DMS79 (cell line): ENCODE results near the gene CDO1.

Source experiments
- DNase-seq: peaks from one replicate; lab custom pipeline; 2025; lab: John Stamatoyannopoulos, UW

Gene CDO1

DNA sequence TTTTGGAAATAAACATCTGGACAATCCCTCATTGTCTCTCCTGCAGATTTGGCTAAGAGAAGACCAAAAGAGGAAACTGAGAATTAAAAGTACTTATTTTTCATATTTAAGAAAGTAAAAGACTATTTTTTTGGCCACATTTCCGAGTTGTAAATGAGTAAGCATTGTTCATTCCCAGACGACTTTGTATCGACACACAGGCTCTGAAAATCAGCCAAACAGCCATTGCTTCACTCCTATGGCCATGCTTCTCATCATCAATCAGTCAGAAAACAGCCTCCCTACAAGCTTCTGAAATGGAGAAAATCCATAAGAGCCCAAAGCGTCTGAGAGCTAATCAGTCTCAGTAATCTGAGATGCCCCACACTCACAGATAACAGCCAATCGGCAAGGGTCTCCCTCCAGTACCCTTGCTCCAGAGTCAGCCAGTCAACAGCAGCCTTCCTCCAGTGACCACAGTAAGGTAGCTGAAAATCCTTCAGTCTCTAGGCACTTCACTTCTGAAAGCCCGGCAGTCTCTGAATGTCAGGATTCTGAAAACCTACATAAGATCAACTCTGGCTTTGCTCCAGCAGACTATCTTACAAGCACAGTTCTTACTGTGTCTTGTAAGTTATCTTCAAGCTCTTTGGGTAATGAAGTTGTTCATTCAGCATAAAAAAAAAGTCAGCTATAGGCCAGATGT is 30.9 kb downstream of the CDO1 start:
- no peak for DNase-seq

DNA sequence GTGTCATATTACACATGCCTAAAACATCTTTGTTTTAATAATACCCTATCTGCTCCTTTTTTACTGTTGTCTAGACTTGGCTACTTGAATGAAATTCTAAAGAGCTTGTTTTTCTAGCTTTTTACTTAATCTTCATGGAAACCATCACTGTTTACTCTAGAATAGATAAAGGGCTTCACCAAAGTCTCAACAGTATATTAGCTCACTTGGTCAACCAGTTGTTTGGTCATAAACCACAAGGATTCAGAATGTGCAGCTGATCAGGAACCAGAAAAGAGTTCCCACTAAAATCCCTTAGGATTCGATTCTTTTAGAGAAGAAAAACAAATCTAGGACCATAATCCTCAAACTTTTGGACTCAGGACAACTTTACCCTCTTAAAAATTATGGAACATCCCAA is 38.0 kb downstream of the CDO1 start:
- no peak for DNase-seq

DNA sequence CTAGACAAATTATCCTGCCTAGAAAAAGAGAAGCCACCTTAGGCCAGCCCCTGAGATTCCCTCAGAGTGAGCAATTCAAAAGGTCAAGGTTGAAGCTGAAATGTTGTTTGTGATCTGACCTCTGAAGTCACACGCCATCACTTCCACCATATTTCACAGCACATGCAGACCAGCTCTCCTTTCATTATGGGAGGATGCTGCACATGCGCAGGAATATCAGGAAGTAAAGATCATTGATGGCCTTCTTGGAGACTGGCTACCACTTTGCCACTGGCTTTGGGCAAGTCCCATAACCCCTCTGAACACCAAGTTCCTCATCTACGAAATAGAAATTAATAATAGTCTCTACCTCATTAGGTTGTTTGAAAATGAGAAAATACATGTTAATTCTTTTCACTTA is 39.5 kb downstream of the CDO1 start:
- no peak for DNase-seq

DNA sequence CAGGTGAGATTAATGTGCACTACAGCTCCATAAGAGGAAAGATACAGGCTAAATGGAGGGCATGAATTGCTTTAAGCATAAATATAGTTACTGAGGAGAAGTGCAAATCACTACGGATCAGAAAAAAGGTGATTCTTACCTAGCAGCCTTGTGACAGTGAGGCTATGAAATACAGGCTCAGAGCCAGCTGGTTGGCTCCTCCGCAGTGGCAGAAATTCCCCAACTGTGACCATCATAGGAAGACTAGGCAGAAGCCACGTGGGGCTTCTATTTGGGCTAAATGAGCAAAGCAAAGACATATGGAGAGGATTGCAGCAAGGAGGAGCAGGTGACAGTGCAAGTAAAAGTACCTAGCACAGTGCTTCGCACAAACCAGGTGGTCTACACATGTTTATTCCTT is 40.5 kb downstream of the CDO1 start:
- no peak for DNase-seq

DNA sequence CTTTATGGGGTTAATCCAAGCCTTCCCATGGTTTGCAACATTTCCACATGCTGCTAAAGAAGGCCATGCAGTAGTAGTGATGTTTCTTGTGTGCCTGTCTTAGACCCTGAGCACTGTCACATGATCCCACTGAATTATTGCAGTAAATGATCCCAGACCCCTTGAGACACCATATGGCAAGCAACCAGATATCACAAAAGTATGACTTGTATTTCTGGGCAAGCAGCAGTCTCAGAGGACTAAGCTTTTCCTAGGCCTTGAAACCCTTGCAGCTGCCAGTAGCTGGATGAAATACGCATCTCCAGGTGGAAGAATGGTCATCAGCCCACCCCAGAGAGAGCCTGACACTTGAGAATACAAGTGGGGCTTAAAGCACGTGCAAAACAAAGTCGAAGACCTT is 41.8 kb downstream of the CDO1 start:
- DNase-seq = no peak

DNA sequence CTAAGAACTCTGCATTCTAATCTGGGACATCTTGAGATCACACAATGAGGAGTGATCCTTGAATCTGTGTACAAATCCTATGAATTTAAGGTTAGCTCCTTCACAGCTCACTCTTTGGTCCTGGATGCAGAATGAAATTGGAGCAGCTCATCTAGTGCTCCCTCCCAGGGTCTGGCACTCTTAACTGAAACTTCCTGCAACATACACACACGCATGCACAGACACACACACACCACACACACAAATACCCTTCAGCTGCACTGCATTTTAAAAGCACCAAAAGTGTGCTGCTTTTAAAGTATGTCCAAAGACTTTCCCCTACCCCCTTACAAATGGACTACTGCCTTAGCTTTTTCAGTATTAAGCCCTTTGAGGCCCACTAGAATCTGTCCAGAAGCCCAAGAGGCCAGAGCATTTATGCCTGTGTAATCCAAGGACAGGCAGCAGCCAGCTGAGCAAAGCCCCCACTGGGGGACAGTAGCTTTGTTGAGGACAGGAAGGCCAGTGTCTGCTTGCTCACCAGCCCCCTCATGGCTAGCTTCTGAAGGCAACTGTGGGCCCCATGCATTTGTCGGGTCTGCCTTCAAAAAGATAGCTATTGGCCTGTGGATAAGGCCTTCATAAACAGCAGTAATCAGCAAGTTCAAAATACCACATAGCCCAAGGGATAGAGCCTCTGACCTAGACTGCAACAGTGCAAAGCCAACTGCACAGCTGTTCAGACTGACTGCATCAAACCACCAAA is 43.6 kb downstream of the CDO1 start:
- DNase-seq = no peak

DNA sequence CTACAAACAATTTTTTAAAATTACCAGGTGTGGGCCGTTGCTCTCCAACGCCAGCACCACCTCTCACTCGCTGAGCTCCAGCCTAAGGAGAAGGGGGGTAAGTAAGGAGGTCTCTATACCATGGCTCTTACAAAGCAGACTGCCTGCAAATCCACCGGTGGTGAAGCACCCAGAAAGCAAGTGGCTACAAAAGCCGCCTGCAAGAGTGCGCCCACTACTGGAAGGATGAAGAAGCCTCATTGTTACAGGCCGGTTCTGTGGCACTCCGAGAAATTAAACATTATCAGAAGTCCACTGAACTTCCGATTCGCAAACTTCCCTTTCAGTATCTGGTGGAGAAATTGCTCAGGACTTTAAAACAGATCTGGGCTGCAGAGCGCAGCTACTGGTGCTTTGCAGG is 46.0 kb downstream of the CDO1 start:
- DNase-seq = no peak

DNA sequence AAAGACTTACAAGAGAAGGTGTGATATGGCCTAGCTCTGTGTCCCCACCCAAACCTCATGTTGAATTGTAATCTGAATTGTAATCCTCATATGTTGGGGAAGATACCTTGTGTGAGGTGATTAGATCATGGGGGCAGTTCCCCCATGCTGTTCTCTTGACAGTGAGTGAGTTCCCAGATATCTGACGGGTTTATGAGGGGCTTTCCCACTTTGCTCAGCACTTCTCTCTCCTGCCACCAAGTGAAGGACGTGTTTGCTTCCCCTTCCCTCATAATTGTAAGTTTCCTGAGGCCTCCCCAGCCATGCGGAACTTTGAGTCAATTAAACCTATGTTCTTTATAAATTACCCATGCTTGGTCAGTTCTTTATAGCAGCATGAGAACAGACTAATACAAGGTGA is 49.0 kb downstream of the CDO1 start:
- no peak for DNase-seq

DNA sequence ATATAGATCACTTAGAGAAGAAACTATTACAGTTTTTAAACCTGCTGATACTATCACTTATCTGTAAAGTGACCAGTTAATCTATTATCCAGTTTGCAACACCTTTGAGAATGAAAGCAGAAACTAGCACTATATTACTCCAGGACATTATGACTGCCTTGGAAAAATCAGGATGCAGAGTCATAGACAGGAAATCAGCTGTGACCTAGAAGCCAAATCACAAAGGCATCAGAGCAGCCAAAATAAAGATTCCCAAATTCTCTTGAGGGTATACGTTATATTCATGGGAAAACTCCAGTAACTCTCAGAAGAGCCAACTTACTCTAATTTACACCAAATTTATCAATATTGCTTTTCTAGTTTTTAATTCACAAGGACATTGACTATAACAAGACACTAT is 49.9 kb downstream of the CDO1 start:
- DNase-seq = no peak

DNA sequence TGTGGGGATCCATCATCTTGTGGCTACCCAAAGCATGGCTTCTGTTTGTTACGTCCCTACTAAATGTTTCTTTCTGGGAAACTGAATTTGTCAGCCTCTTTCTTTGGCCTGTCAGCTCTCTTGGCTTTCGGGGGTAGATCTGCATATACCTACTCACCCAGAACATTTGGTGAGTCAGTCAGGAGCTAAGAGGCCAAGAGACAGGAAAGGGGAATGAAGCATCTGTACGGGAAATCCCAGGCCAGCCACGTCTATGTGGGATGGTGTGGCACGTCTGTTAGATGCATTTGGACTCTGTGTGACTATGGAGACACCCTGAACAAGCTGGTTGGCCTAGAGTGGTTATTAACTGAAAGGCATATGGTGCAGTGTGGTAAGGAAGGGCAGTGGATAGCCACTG is 58.1 kb downstream of the CDO1 start:
- no peak for DNase-seq

DNA sequence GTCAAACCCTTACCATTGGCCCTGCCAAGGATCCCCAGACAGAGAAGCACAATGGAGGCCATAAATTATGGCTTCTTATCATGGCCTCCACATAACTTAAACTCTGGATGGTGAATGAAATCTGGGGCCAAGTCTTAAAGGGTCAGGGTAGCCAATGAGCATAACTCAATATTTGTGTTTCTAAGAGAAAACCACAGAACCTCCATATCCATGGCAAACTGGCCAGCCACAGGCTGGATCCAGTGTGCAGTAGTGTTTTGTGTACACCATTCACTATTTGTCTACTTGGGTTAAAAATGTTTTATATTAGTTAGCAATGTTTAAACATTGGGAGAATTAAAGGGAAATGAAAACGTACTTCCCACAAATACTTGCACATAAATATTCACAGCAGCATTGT is 60.8 kb downstream of the CDO1 start:
- no peak for DNase-seq
